ENCODE measurements around the gene FOXK2. TPM values are rescaled to one million over a fixed set of nuclear protein-coding genes. Genes with fewer than 3 reads are reported as not detected.
"Not testable (repeated sequence)": the region's sequence is repeated elsewhere in the genome, so short reads cannot be mapped to it uniquely, and the experiment has no call there.

Gene FOXK2
- total RNA-seq, 1 donor from 2014 or later, result 88.3 TPM

DNA sequence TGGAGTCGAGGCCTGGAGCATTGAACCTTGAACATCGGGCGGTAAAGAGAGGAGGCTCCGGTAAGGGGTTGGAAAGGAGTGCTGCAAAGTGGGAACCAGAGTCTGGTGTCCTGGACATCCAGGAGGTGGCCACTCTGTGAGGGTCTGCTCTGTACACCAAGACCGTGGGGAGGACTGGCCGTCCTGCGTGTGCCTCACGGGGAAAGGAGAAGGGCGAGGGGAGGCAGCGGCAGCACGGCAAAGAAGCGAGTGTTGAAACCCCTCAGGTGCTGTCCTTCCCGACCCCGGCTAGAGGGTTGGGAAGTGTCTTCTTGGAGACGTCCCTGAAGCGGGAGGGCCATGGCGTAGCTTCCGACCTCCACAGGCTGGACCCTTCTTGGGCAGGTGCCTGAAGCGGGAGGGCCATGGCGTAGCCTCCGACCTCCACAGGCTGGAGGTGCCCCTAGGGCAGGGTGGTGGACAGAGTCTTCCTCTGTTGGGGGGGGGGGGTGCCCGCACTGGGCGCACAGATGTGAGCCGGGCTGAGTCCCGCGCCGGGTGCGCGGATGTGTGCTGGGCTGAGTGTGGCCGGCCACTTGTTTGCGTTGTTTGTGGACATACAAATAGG lies 42.0 kb downstream of the FOXK2 start:
- Mint-ChIP-seq H3K27ac (no peak overlapping the region), H3K4me3 (no peak overlapping the region), H3K4me1 (peaks cover 7% of the 10 kb centered on the region), H3K9me3 (no peaks in the 10 kb centered on the region), H3K36me3 (peaks cover 11% of the 10 kb centered on the region), H3K27me3 (ENCODE audit: low read depth) (no peaks in the 10 kb centered on the region)
- DNase-seq (ENCODE audit: low spot score in 2 of 2, unreplicated experiment in 2 of 2), result no peak
- TF ChIP-seq, protein P1, sequence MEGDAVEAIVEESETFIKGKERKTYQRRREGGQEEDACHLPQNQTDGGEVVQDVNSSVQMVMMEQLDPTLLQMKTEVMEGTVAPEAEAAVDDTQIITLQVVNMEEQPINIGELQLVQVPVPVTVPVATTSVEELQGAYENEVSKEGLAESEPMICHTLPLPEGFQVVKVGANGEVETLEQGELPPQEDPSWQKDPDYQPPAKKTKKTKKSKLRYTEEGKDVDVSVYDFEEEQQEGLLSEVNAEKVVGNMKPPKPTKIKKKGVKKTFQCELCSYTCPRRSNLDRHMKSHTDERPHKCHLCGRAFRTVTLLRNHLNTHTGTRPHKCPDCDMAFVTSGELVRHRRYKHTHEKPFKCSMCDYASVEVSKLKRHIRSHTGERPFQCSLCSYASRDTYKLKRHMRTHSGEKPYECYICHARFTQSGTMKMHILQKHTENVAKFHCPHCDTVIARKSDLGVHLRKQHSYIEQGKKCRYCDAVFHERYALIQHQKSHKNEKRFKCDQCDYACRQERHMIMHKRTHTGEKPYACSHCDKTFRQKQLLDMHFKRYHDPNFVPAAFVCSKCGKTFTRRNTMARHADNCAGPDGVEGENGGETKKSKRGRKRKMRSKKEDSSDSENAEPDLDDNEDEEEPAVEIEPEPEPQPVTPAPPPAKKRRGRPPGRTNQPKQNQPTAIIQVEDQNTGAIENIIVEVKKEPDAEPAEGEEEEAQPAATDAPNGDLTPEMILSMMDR (IDR thresholded peaks at IDR 0.05; ENCODE audit: unreplicated experiment), result no peak

DNA sequence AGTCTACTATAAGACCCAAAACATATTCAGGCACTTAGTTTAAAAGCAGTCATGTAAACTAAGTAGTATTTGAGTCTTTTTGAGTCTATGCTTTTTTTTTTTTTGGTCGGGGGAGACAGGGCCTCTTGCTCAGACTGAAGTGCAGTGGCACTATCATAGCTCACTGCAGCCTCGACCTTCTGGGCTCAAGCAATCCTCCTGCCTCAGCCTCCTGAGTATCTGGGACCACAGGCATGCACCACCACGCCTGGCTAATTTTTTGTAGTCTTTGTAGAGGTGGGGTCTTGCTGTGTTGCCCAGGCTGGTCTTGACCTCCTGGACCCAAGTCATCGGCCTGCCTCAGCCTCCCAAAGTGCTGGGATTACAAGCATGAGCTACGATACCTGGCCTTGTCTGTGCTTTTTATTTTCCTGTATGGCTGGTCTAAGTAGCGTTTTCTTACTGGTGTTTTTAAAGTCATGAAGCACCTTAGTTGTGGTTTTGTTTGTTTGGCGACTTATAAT lies 43.2 kb downstream of the FOXK2 start:
- not testable (repeated sequence) for H3K27me3 Mint-ChIP-seq (ENCODE audit: low read depth); DNase-seq (ENCODE audit: low spot score in 2 of 2, unreplicated experiment in 2 of 2); H3K4me1 Mint-ChIP-seq; H3K4me3 Mint-ChIP-seq; H3K9me3 Mint-ChIP-seq
- Mint-ChIP-seq H3K27ac (peak overlapping the region; percentile 34), H3K36me3 (peaks cover 11% of the 10 kb centered on the region)

DNA sequence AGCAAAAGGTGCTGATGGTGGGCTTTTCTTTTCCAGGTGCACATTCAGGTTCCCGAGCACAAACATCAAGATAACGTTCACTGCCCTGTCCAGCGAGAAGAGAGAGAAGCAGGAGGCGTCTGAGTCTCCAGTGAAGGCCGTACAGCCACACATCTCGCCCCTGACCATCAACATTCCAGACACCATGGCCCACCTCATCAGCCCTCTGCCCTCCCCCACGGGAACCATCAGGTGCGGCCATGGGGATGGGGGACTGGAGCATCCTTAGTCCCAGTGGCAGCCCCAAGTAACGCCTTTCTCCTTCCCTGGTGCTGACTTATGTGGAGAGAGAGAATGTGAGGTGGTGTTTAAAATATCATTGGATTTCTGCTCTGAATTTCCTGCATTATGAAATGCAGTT lies 43.8 kb downstream of the FOXK2 start:
- peaks cover 13% of the 10 kb centered on the region for H3K36me3 Mint-ChIP-seq
- peaks cover 7% of the 10 kb centered on the region for H3K4me1 Mint-ChIP-seq
- H3K27ac Mint-ChIP-seq, result peak overlapping the region; percentile 34
- TF ChIP-seq, protein P1 (IDR thresholded peaks at IDR 0.05; ENCODE audit: unreplicated experiment), result no peak
- H3K4me3 Mint-ChIP-seq, result no peak overlapping the region
- no peaks in the 10 kb centered on the region for H3K9me3 Mint-ChIP-seq
- DNase-seq (ENCODE audit: low spot score in 2 of 2, unreplicated experiment in 2 of 2), result no peak
- H3K27me3 Mint-ChIP-seq (ENCODE audit: low read depth), result no peaks in the 10 kb centered on the region

DNA sequence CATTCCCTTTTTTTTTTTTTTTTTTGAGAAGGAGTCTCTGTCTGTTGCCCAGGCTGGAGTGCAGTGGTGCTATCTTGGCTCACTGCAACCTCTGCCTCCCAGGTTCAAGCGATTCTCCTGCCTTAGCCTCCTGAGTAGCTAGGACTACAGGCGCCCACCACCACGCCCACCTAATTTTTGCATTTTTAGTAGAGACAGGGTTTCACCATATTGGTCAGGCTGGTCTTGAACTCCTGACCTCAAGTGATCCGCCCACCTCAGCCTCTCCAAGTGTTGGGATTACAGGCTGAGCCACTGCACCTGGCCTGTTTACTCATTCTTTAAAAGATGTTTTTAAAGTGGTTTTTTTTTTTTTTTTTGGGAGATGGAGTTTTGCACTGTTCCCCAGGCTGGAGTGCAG lies 44.2 kb downstream of the FOXK2 start:
- peak overlapping the region; percentile 34 for H3K27ac Mint-ChIP-seq
- not testable (repeated sequence) for DNase-seq (ENCODE audit: low spot score in 2 of 2, unreplicated experiment in 2 of 2); H3K27me3 Mint-ChIP-seq (ENCODE audit: low read depth); H3K9me3 Mint-ChIP-seq; H3K4me1 Mint-ChIP-seq; H3K4me3 Mint-ChIP-seq
- H3K36me3 Mint-ChIP-seq, result peaks cover 15% of the 10 kb centered on the region

DNA sequence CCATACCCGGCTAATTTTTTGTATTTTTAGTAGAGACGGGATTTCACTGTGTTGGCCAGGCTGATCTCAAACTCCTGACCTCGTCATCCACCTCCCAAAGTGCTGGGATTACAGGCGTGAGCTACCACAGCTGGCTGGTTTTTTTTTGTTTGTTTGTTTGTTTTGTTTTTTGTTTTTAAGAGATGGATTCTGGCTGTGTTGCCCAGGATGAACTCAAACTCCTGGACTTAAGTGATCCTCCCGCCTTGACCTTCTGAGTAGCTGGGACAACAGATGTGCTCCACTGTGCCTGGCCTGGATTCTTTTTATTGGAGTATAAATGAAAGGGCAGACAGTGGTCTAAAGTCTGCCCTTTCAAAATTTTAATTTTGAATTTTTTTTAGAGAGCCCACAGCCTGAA lies 44.7 kb downstream of the FOXK2 start:
- peaks cover 15% of the 10 kb centered on the region for H3K36me3 Mint-ChIP-seq
- no peaks in the 10 kb centered on the region for H3K27me3 Mint-ChIP-seq (ENCODE audit: low read depth)
- H3K27ac Mint-ChIP-seq, result no peak overlapping the region
- H3K9me3 Mint-ChIP-seq, result no peaks in the 10 kb centered on the region
- TF ChIP-seq, protein P1 (IDR thresholded peaks at IDR 0.05; ENCODE audit: unreplicated experiment), result no peak
- no peak overlapping the region for H3K4me3 Mint-ChIP-seq
- no peak for DNase-seq (ENCODE audit: low spot score in 2 of 2, unreplicated experiment in 2 of 2)
- peaks cover 5% of the 10 kb centered on the region for H3K4me1 Mint-ChIP-seq

DNA sequence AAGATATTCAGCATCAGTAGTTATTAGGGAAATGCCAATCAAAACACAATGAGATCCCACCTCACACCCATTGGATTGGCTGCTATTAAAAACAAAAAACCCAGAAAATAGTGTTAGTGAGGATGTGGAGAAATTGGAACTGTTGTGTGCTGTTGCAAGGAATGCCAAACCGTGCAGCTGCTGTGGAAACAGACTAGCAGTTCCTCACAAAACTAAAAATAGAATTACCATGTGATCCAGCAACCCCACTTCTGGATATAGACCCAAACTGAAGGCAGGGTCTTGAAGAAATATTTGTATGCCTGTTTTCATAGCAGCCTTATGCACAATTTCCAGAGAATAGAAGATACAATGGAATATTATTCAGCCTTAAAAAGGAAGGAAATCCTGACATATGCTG lies 46.0 kb downstream of the FOXK2 start:
- no peaks in the 10 kb centered on the region for H3K27me3 Mint-ChIP-seq (ENCODE audit: low read depth)
- no peak for DNase-seq (ENCODE audit: low spot score in 2 of 2, unreplicated experiment in 2 of 2)
- H3K9me3 Mint-ChIP-seq, result no peaks in the 10 kb centered on the region
- no peak overlapping the region for H3K4me3 Mint-ChIP-seq
- H3K27ac Mint-ChIP-seq, result no peak overlapping the region
- TF ChIP-seq, protein P1 (IDR thresholded peaks at IDR 0.05; ENCODE audit: unreplicated experiment), result no peak
- peaks cover 16% of the 10 kb centered on the region for H3K36me3 Mint-ChIP-seq
- peaks cover 5% of the 10 kb centered on the region for H3K4me1 Mint-ChIP-seq
